HepG2 (cell line): ENCODE data around the gene FKBP5. TPM values are rescaled to one million over a fixed set of nuclear protein-coding genes. Genes with fewer than 3 reads are reported as not detected.
"Not testable (repeated sequence)": the region's sequence is repeated elsewhere in the genome, so short reads cannot be mapped to it uniquely, and the experiment has no call there.

Source experiments
- ATAC-seq: fragments of 200-7000 bp; cut with Tn5 transposase; 3 replicates; pipeline ENCODE4 v1.9.1; 2020; ENCODE audit warnings: mild to moderate bottlenecking, moderate library complexity
- BruUV-seq: library from RNA; stranded (reverse); fragments of 400-500 nt; replicated peaks from 2 replicates; lab custom pipeline; 2021; lab: Mats Ljungman, UMichigan
- CTCF ChIA-PET: fragments of 300-600 bp; formaldehyde crosslinking; extraction: SDS; loops from one replicate; lab custom pipeline; 2021; ENCODE audit warnings: low total read pairs, inconsistent platforms, low intra/inter-chr PET ratio; lab: Yijun Ruan, JAX
- POLR2A ChIA-PET: fragments of 350-600 bp; sonication (Branson Sonifier 250); formaldehyde crosslinking; loops from one replicate; lab custom pipeline; 2020; ENCODE audit warnings: antibody characterized with exemption, inconsistent platforms; lab: Yijun Ruan, JAX
- DNase-seq: peaks from one replicate; pipeline ENCODE4 v3.0.0-alpha.2; 2015; ENCODE audit warnings: low spot score
- FAIRE-seq: peaks from 3 replicates; lab custom pipeline; 2011; peaks lifted over from hg19 to GRCh38; lab: Jason Lieb, UNC
- H2AFZ ChIP-seq: one replicate; pipeline ENCODE4 v1.6.1; 2011; ENCODE audit warnings: low read length, inconsistent platforms
- H3K27ac ChIP-seq: fragments of 300-600 bp; 3 replicates; pipeline ENCODE4 v1.8.0; 2011; ENCODE audit warnings: mixed run types, mild to moderate bottlenecking, mixed read lengths, low read length, inconsistent platforms; ENCODE audit not compliant: insufficient read depth; ENCODE audit errors: extremely low read length
- H3K27me3 ChIP-seq, 2 experiments: fragments of 200-600 bp in 1 of 2; 2 replicates in 1 of 2; 3 replicates in 1 of 2; pipeline versions ENCODE4 v1.6.0 to v1.8.0; 2011; ENCODE audit warnings: low read length in 2 of 2, mild to moderate bottlenecking in 2 of 2, moderate library complexity in 2 of 2, inconsistent platforms in 1 of 2; ENCODE audit not compliant: insufficient read depth in 2 of 2, control insufficient read depth in 1 of 2
- H3K36me3 ChIP-seq, 2 experiments: fragments of 200-600 bp in 1 of 2; replicated peaks in 1 of 2; 2 replicates in 1 of 2; 3 replicates in 1 of 2; pipeline versions ENCODE4 v1.5.1 to v1.8.0; 2011; ENCODE audit warnings: low read length in 2 of 2, inconsistent platforms in 1 of 2; ENCODE audit not compliant: insufficient read depth in 2 of 2, control insufficient read depth in 1 of 2
- H3K4me1 ChIP-seq: 2 replicates; pipeline ENCODE4 v1.5.1; 2012; ENCODE audit warnings: low read length, inconsistent platforms; ENCODE audit not compliant: insufficient read depth
- H3K4me2 ChIP-seq: 2 replicates; pipeline ENCODE4 v1.6.0; 2011; ENCODE audit warnings: low read depth, low read length, inconsistent platforms
- H3K4me3 ChIP-seq, 3 experiments: fragments of 200-600 bp in 1 of 3; sonication (generic), shearing (Covaris generic) in 1 of 3; replicated peaks in 1 of 3; 2 replicates each; pipeline ENCODE4 v1.5.1; 2011 to 2016; ENCODE audit warnings: low read length in 3 of 3, inconsistent platforms in 2 of 3, low read depth in 2 of 3, mild to moderate bottlenecking in 2 of 3, control low read depth in 1 of 3, mixed read lengths in 1 of 3; ENCODE audit not compliant: insufficient read depth in 1 of 3
- H3K79me2 ChIP-seq: one replicate; pipeline ENCODE4 v1.6.1; 2011; ENCODE audit warnings: low read length, inconsistent platforms; ENCODE audit not compliant: insufficient read depth
- H3K9ac ChIP-seq: 2 replicates; pipeline ENCODE4 v1.6.0; 2011; ENCODE audit warnings: mild to moderate bottlenecking, low read depth, low read length, inconsistent platforms; ENCODE audit not compliant: insufficient read depth
- H3K9me3 ChIP-seq: 2 replicates; pipeline ENCODE4 v1.5.1; 2012; ENCODE audit warnings: mild to moderate bottlenecking, low read length
- H4K20me1 ChIP-seq: 2 replicates; pipeline ENCODE4 v1.6.0; 2011; ENCODE audit warnings: inconsistent platforms, mild to moderate bottlenecking, low read length, moderate library complexity; ENCODE audit not compliant: insufficient read depth
- ATF7 ChIP-seq, 2 experiments: fragments of 450-650 bp in 1 of 2; sonication (generic) in 1 of 2; formaldehyde crosslinking in 1 of 2; IDR thresholded peaks; 2 replicates each; pipeline versions ENCODE4 v1.4.0 to v1.6.1; 2016 to 2020; ENCODE audit warnings: antibody characterized with exemption in 1 of 2, mild to moderate bottlenecking in 1 of 2, missing genetic modification reagents in 1 of 2
- KAT7 ChIP-seq: IDR thresholded peaks from 2 replicates; pipeline ENCODE4 v1.6.1; 2018; ENCODE audit warnings: borderline replicate concordance, missing compliant biosample characterization
- MAF1 ChIP-seq: sonication (generic); formaldehyde crosslinking; IDR thresholded peaks from 2 replicates; pipeline ENCODE4 v1.5.0; 2020; ENCODE audit warnings: missing genetic modification reagents, borderline replicate concordance
- PATZ1 ChIP-seq: sonication (generic); formaldehyde crosslinking; IDR thresholded peaks from 2 replicates; pipeline ENCODE4 v1.4.0; 2020; ENCODE audit warnings: missing genetic modification reagents
- RXRA ChIP-seq: sonication (generic); formaldehyde crosslinking; IDR thresholded peaks from 2 replicates; pipeline ENCODE4 v1.5.1; 2020; ENCODE audit warnings: missing genetic modification reagents
- ZNF644 ChIP-seq: IDR thresholded peaks from 2 replicates; pipeline ENCODE4 v1.6.1; 2016; ENCODE audit warnings: low read depth
- WGBS: methylation state at CpG from one replicate; pipeline ENCODE4 v1.1.6; 2017; ENCODE audit warnings: low lambda C conversion rate; 5-methylcytosine and 5-hydroxymethylcytosine counted together
- in situ Hi-C: cut with HindIII; loops from 2 replicates; pipeline ENCODE4 v1.10.0; 2017; ENCODE audit warnings: low pct_unique_long_range_greater_than_20kb; ENCODE audit not compliant: extremely low pct_ligation_motif_present
- intact Hi-C: fragments of 100-400 bp; cut with micrococcal nuclease; formaldehyde crosslinking; loops from one replicate; pipeline ENCODE4 v1.10.0; 2022; ENCODE audit not compliant: unreplicated experiment
- polyA plus RNA-seq, 8 experiments: library from polyadenylated mRNA; depleted of rRNA in 3 of 8; stranded (reverse) in 7 of 8; unstranded in 1 of 8; fragments of >200 nt; fragmentation: Illumina TruSeq in 4 of 8; extraction: Trizol in 4 of 8; gene quantifications; 2 replicates each; pipeline versions ENCODE4 v1.2.1 to v1.2.3, GENCODE V29; 2011 to 2016; ENCODE audit warnings: low read depth in 4 of 8, missing spikeins in 1 of 8, mixed read lengths in 1 of 8; ENCODE audit not compliant: insufficient read depth in 1 of 8
- total RNA-seq, 5 experiments: library from RNA; depleted of rRNA; stranded (reverse); fragments of >200 nt; fragmentation: Illumina TruSeq; extraction: Trizol; gene quantifications; 2 replicates each; pipeline ENCODE4 v1.2.3, GENCODE V29; 2016; ENCODE audit warnings: low read depth in 1 of 5
- TF ChIP-seq, protein P1 (sequence below): fragments of 450-650 bp; IDR thresholded peaks from 2 replicates; pipeline ENCODE4 v1.6.1; 2017
- TF ChIP-seq, protein P2 (sequence below): sonication (generic); formaldehyde crosslinking; IDR thresholded peaks from 2 replicates; pipeline ENCODE4 v1.5.1; 2020; ENCODE audit warnings: mild to moderate bottlenecking, missing genetic modification reagents

The FKBP5 gene
- total and polyA plus RNA-seq, 2 of the 13 experiments (the other 11 are each of a cell fraction or from before 2014, with no cell fraction given) = 8.0 to 17.4 TPM

- WGBS = 92% methylated on average over 12 of the region's 12 CpGs
- H2AFZ ChIP-seq; H3K9me3 ChIP-seq; H3K79me2 ChIP-seq; H3K36me3 ChIP-seq; POLR2A ChIA-PET; H3K27ac ChIP-seq; H3K4me3 ChIP-seq; H4K20me1 ChIP-seq; ATAC-seq; H3K27me3 ChIP-seq; FAIRE-seq; BruUV-seq; H3K4me2 ChIP-seq; H3K9ac ChIP-seq; DNase-seq; TF ChIP-seq ATF7 (CRISPR knock-in tag; IDR thresholded peaks at IDR 0.05): not testable (repeated sequence)
- in situ Hi-C loops (loop anchor here (10.0 kb wide), 1 partner anchor 420 kb away; no protein-coding TSS in a partner anchor), intact Hi-C loops (loop anchor here (10.0 kb wide), 1 partner anchor 440 kb away; the partner anchor contains the start of gene DEF6)
- 0 out of 2 replicates have a peak, but pooled peaks have one; percentile 26 for TF ChIP-seq ATF7 (IDR thresholded peaks at IDR 0.05)
- CTCF ChIA-PET = interaction anchor here (5.0 kb wide), 1 partner anchor 151 kb away, joined by 131 read pairs; no protein-coding TSS in a partner anchor
- H3K4me1 ChIP-seq = peaks cover 69% of the 10 kb centered on the region
Observed at GRCh38 chr6:35734319-35734718, 45.6 kb upstream of the FKBP5 start.

GRCh38 chr6:35733633-35734032 is 44.9 kb upstream of the FKBP5 start:
- H3K9me3 ChIP-seq = no peaks in the 10 kb centered on the region
- no peak for DNase-seq
- no peaks in the 10 kb centered on the region for H4K20me1 ChIP-seq
- H3K9ac ChIP-seq = no peak overlapping the region
- H3K27ac ChIP-seq = no peak overlapping the region
- BruUV-seq = no TSS peak
- in situ Hi-C loops (loop anchor here (10.0 kb wide), 1 partner anchor 419 kb away; no protein-coding TSS in a partner anchor), intact Hi-C loops (loop anchor here (10.0 kb wide), 1 partner anchor 439 kb away; the partner anchor contains the start of gene DEF6)
- TF ChIP-seq RXRA = no peak
- TF ChIP-seq ZNF644 (CRISPR knock-in tag) = no peak
- TF ChIP-seq PATZ1 (CRISPR knock-in tag) = no peak
- TF ChIP-seq, protein P1, sequence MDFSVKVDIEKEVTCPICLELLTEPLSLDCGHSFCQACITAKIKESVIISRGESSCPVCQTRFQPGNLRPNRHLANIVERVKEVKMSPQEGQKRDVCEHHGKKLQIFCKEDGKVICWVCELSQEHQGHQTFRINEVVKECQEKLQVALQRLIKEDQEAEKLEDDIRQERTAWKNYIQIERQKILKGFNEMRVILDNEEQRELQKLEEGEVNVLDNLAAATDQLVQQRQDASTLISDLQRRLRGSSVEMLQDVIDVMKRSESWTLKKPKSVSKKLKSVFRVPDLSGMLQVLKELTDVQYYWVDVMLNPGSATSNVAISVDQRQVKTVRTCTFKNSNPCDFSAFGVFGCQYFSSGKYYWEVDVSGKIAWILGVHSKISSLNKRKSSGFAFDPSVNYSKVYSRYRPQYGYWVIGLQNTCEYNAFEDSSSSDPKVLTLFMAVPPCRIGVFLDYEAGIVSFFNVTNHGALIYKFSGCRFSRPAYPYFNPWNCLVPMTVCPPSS = no peak
- TF ChIP-seq MAF1 (CRISPR knock-in tag) = no peak
- TF ChIP-seq KAT7 (CRISPR knock-in tag) = no peak
- TF ChIP-seq, protein P2, sequence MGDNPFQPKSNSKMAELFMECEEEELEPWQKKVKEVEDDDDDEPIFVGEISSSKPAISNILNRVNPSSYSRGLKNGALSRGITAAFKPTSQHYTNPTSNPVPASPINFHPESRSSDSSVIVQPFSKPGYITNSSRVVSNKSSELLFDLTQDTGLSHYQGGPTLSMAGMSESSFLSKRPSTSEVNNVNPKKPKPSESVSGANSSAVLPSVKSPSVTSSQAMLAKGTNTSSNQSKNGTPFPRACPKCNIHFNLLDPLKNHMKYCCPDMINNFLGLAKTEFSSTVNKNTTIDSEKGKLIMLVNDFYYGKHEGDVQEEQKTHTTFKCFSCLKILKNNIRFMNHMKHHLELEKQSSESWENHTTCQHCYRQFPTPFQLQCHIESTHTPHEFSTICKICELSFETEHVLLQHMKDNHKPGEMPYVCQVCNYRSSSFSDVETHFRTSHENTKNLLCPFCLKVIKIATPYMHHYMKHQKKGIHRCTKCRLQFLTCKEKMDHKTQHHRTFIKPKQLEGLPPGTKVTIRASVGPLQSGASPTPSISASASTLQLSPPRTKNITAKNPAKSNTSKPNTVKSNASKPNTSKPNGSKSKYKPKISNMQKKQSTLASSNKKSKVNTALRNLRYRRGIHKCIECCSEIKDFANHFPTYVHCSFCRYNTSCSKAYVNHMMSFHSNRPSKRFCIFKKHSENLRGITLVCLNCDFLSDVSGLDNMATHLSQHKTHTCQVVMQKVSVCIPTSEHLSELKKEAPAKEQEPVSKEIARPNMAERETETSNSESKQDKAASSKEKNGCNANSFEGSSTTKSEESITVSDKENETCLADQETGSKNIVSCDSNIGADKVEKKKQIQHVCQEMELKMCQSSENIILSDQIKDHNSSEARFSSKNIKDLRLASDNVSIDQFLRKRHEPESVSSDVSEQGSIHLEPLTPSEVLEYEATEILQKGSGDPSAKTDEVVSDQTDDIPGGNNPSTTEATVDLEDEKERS (CRISPR knock-in tag) = 0 out of 2 replicates have a peak, but pooled peaks have one; percentile 29
- H3K36me3 ChIP-seq = no peaks in the 10 kb centered on the region
- H2AFZ ChIP-seq = no peak overlapping the region
- CTCF ChIA-PET = interaction anchor here (5.0 kb wide), 1 partner anchor 150 kb away, joined by 131 read pairs; no protein-coding TSS in a partner anchor
- WGBS = 82% methylated on average over 8 of the region's 8 CpGs
- no peak for ATAC-seq
- POLR2A ChIA-PET = no interaction called here
- no peak overlapping the region for H3K4me3 ChIP-seq
- no peaks in the 10 kb centered on the region for H3K79me2 ChIP-seq
- H3K4me1 ChIP-seq = peaks cover 69% of the 10 kb centered on the region
- no peak for FAIRE-seq
- H3K4me2 ChIP-seq = no peak overlapping the region
- H3K27me3 ChIP-seq = no peaks in the 10 kb centered on the region
